LNCaP clone FGC (cell line): Measurements from ENCODE around the gene ZNF547.
A peak's percentile ranks its signal among the peaks of the same experiment; 100 is the strongest.

ENCODE experiments used
- DNase-seq: peaks from one replicate; pipeline ENCODE4 v3.0.0-alpha.2; 2011; ENCODE audit warnings: low read depth
- H3K4me3 ChIP-seq: 2 replicates; pipeline ENCODE4 v1.5.1; 2011; ENCODE audit warnings: mild to moderate bottlenecking, low read depth, low read length, control low read depth
- CTCF ChIP-seq: IDR thresholded peaks from 2 replicates; pipeline ENCODE4 v1.5.1; 2012; ENCODE audit warnings: mild to moderate bottlenecking; ENCODE audit not compliant: control insufficient read depth, insufficient read depth; ENCODE audit errors: extremely low read depth

The ZNF547 gene

DNA sequence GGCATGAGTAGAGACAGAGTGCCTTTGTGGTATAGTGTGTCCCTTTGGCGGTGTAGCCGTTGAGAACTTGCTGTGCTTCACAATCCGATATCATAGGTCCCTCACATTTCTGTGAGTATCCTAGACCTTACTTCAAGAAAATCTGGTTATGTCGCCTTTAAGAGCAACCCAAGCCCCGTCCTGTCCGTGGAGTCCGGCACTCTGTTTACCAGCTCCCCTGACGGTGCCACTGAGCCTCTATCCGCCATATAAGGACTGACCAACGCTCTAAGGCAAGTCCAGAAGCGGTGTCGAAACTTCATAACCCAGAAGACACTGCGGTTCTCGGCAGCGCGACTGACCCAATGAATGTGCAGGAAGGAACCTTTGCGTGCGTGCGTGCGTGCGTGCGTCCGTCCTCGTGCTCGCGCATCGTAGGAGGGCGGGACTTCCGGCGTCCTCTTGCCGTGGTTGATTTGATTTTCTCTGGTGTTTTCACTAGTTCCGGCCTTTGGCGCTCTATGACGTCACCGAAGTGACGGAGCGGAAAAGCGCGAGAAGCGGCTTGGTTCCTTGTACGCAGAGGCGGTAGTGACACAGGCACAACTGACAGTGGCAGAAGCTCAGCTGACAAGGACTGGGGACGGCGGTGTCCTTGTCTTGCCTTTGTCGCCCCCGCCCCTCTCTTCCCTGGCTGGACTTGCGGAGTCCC lies at the start of gene ZNF547, which contains the start of gene TRAPPC2B:
Gene ZNF547, plus strand, starts transcription at position 555 of the 691 bp plus-strand sequence. CDS start 5,005 bp downstream, outside the sequence.
Gene TRAPPC2B, plus strand, starts transcription at position 555 of the 691 bp plus-strand sequence. CDS start 1,283 bp downstream, outside the sequence.
- peak; percentile 99 for DNase-seq
- H3K4me3 ChIP-seq, result peak within 1 kb of the TSS; percentile 94
- no peak for TF ChIP-seq CTCF

- no peak for DNase-seq
- H3K4me3 ChIP-seq, result no peak overlapping the region
- no peak for TF ChIP-seq CTCF
Measured at GRCh38 chr19:57314146-57314545, 49.2 kb upstream of the ZNF547 start.

DNA sequence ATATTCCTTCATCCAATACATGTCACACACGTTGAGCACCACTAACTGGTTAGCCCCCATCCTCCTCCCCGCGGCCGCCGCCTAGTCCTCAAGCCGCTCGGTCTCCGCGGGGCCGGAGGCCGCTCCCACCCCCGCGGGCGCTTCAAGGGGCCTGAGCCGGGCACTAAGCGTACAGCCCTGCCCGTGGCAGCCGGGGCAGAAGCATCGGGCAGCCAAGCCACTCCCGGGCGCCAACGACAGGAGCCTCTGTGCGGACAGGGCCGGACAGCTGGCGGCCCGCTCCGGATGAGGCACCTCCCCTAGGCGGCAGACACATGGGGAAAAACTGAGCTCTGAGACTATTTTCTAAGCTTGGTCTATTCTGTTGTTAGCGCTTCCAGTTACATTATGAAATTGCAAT lies 45.8 kb upstream of the ZNF547 start:
- no peak for TF ChIP-seq CTCF
- DNase-seq, result no peak
- H3K4me3 ChIP-seq, result no peak overlapping the region

- peak overlapping the region; percentile 93 for H3K4me3 ChIP-seq
- DNase-seq, result no peak
- no peak for TF ChIP-seq CTCF
Measured at GRCh38 chr19:57319869-57320179, 43.5 kb upstream of the ZNF547 start.

DNA sequence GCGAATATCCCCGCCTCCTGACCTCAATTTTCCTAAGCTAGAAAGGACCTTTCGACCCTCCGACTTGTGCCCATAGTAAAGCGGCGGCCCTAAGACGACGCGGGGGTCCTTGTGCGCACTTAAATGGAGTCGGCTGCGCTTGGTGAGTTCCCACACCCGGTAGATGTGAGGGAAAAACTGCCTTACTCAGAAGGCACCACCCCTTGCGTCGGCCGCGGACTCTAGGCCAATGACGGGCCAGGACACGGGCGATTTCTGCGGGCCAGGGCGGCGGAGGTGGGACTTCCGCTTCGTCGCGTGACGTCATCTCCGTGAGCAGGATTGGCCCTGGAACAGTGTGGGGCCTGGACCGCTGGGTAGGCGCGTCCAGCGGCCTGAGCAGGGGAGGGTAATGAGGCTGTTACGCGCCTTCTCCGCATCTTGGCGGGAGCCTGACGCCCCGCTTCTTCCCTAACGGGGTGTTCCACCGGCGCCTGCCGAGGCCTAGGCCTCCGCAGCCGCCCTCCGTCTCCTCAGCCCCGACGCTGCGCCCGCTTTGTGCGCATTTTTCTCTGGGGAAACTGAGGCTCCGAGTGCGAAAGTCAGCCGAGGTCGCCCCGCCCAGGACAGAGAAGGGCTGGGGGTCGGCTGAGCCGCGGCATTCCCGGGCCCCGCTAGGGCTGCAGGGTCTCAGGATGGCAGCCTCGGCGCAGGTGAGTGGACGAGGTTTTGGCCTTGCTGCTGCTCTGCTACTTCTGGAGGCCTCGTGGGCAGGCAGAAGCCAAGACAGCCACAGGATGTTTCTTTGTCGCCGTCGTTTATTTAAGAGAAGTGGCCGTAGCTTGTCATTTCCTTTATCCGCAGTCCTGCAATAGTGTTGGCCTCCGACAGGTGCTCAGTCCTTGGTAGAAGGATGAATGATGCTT lies 42.9 kb upstream of the ZNF547 start, which contains the start of gene ZNF543:
Gene ZNF543, plus strand, starts transcription at position 293 of the 905 bp plus-strand sequence. Its CDS starts 382 bp downstream, at position 675.
- H3K4me3 ChIP-seq, result peak within 1 kb of the TSS; percentile 93
- peak; percentile 86 for DNase-seq
- no peak for TF ChIP-seq CTCF

GRCh38 chr19:57321116-57321515 lies 42.2 kb upstream of the ZNF547 start:
- TF ChIP-seq CTCF, result no peak
- DNase-seq, result no peak
- peak overlapping the region; percentile 93 for H3K4me3 ChIP-seq
